ENCODE data around the gene XPC.

- TF ChIP-seq CTCF (IDR thresholded peaks at IDR 0.05) (no peak), POLR2A (IDR thresholded peaks at IDR 0.05) (no peak)
Measured at GRCh38 chr3:14141602-14142341, 36.6 kb downstream of the XPC start.
